Measurements from ENCODE around the gene TBC1D16. TPM values are rescaled to one million over a fixed set of nuclear protein-coding genes. Genes with fewer than 3 reads are reported as not detected.

The TBC1D16 gene
- total RNA-seq, 2 donors from 2014 or later, result 45.9 to 52.1 TPM

DNA sequence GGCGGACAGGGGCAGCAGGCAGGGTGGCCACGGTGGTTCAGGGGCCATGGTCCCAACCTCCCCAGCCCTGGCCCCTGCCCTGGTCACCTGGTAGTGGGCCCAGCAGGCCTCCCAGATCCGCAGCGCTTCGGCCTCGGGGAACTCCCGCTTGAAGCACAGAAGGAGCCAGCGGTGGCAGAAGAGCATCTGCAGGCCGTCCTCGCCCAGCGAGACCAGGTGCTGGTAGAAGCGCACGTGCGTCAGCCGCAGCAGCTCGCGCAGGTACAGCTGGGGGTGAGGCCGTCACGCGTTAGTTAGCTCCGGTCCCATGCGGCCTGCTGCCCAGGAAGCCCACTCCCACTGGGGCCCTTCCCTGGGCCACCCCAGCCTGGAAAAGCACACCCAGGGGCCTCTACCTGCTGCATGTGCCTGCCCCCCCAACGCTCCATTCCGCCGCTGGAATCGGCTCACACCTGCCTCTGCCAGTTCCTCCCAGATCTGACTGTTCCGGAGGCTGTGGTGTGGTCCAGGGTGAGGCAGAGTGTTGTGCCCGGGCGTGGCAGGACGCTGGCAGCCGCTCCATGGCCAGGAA, 90.8 kb downstream of the TBC1D16 start:
- Histone ChIP-seq H3K27me3 (replicated peaks; ENCODE audit: insufficient read depth) (no peaks in the 10 kb centered on the region), H3K36me3 (peaks cover 25% of the 10 kb centered on the region), H3K9me3 (no peaks in the 10 kb centered on the region), H3K4me3 (no peak overlapping the region), H3K27ac (no peak overlapping the region), H3K4me1 (ENCODE audit: control insufficient read depth in 1 of 2, low read depth in 2 of 2) (no peaks in the 10 kb centered on the region)
- DNase-seq (ENCODE audit: low spot score) (no peak), ATAC-seq (ENCODE audit: insufficient number of reproducible peaks, low FRiP score, low read depth) (no peak)
- no peak for TF ChIP-seq CTCF (IDR thresholded peaks at IDR 0.05)

DNA sequence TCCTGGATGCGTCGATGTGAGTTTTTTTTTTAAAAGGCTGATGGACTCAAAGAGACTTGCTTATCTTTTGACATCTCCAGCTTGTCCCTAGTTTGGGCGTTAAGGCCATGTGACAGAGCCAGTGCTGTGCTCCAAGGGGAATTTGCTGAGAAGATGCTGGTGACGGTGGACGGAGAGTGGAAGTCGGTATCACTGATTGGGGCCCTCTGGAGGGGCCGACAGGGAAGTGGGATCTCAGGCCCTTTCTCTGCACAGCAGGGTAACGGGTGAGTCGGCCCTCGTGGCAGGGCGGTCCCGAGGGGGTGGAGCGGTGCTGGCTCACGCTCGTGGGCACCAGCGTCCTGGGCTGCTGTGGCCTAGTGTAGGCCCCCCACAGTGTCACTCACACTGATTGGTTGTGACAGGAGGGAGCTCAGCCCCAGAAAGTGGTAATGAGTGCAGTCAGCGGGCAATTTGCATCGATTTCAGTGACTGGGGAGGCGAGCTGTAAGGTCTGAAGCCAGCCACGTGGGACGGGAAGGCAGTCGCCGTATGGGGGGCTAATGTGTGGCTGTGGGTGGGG, 91.3 kb downstream of the TBC1D16 start:
- no peak for ATAC-seq (ENCODE audit: insufficient number of reproducible peaks, low FRiP score, low read depth)
- no peak for DNase-seq (ENCODE audit: low spot score)
- Histone ChIP-seq H3K4me1 (ENCODE audit: control insufficient read depth in 1 of 2, low read depth in 2 of 2) (no peaks in the 10 kb centered on the region), H3K27ac (no peak overlapping the region), H3K9me3 (no peaks in the 10 kb centered on the region), H3K27me3 (replicated peaks; ENCODE audit: insufficient read depth) (no peaks in the 10 kb centered on the region), H3K36me3 (peaks cover 25% of the 10 kb centered on the region), H3K4me3 (no peak overlapping the region)
- TF ChIP-seq CTCF (IDR thresholded peaks at IDR 0.05), result no peak

- no peak overlapping the region for H3K4me3 ChIP-seq
- no peaks in the 10 kb centered on the region for H3K9me3 ChIP-seq
- DNase-seq (ENCODE audit: low spot score) (no peak), ATAC-seq (ENCODE audit: insufficient number of reproducible peaks, low FRiP score, low read depth) (no peak)
- no peaks in the 10 kb centered on the region for H3K4me1 ChIP-seq (ENCODE audit: control insufficient read depth in 1 of 2, low read depth in 2 of 2)
- no peak overlapping the region for H3K27ac ChIP-seq
- no peaks in the 10 kb centered on the region for H3K27me3 ChIP-seq (replicated peaks; ENCODE audit: insufficient read depth)
- peaks cover 25% of the 10 kb centered on the region for H3K36me3 ChIP-seq
- TF ChIP-seq CTCF (IDR thresholded peaks at IDR 0.05), result no peak
Observed at GRCh38 chr17:79943347-79944241, 92.1 kb downstream of the TBC1D16 start.

DNA sequence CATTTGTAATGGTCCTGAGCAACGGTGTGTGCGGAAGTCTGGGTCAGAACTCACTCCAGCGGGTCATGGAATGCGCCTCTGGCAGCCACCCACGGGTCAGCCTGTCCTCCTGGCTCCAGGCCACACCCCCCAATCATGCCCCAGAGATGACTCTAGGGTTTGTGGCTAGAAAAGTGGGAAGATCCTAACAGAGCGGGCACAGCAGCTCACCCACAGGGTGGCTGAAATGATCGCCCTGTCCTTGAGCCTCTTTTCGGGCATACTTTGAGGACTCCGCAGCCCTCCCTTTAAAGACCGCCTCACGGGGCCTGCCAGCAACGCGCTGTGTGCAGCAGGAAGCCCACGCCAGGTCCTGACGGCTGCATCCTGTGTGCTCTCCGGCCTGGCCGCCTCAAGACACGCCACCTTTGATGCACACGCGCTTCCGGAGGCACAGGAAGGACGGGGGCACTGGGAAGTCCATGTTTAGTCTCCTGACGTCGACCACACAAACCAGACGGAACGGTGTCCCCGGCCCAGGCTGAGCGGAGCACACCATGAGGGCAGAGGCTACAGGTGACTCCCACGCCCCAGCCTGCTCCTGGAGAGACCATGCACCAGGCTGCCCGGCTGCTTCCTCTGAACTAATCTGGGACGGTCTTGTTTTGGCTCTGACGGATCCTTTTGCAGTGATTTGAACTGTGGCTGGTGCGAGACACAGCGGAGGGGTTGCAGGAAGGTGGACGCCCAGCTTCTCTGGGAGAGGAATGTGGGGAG, 92.9 kb downstream of the TBC1D16 start:
- no peak overlapping the region for H3K4me3 ChIP-seq
- ATAC-seq (ENCODE audit: insufficient number of reproducible peaks, low FRiP score, low read depth) (no peak), DNase-seq (ENCODE audit: low spot score) (no peak)
- H3K36me3 ChIP-seq, result peaks cover 25% of the 10 kb centered on the region
- TF ChIP-seq CTCF (IDR thresholded peaks at IDR 0.05), result no peak
- no peaks in the 10 kb centered on the region for H3K4me1 ChIP-seq (ENCODE audit: control insufficient read depth in 1 of 2, low read depth in 2 of 2)
- H3K9me3 ChIP-seq, result no peaks in the 10 kb centered on the region
- no peaks in the 10 kb centered on the region for H3K27me3 ChIP-seq (replicated peaks; ENCODE audit: insufficient read depth)
- no peak overlapping the region for H3K27ac ChIP-seq

- Histone ChIP-seq H3K27ac (no peak overlapping the region), H3K27me3 (replicated peaks; ENCODE audit: insufficient read depth) (no peaks in the 10 kb centered on the region), H3K4me1 (ENCODE audit: control insufficient read depth in 1 of 2, low read depth in 2 of 2) (no peaks in the 10 kb centered on the region), H3K4me3 (no peak overlapping the region), H3K9me3 (no peaks in the 10 kb centered on the region), H3K36me3 (peaks cover 23% of the 10 kb centered on the region)
- no peak for TF ChIP-seq CTCF (IDR thresholded peaks at IDR 0.05)
- DNase-seq (ENCODE audit: low spot score), result no peak
- no peak for ATAC-seq (ENCODE audit: insufficient number of reproducible peaks, low FRiP score, low read depth)
Observed at GRCh38 chr17:79942011-79942405, 93.7 kb downstream of the TBC1D16 start.

All from thoracic aorta (tissue), 2 donors.